Type B pancreatic cell (in vitro differentiated cells): Measurements from ENCODE around the gene MACF1. TPM values are rescaled to one million over a fixed set of nuclear protein-coding genes. Genes with fewer than 3 reads are reported as not detected.
"Not testable (repeated sequence)": the region's sequence is repeated elsewhere in the genome, so short reads cannot be mapped to it uniquely, and the experiment has no call there.

Source experiments
- DNase-seq: peaks from one replicate; pipeline ENCODE4 v3.0.0; 2021; ENCODE audit warnings: mixed read lengths; ENCODE audit not compliant: unreplicated experiment; ENCODE audit errors: extremely low spot score
- H3K27ac Mint-ChIP-seq: 2 replicates; pipeline ENCODE4 v1.8.0; 2021; ENCODE audit warnings: mild to moderate bottlenecking, mixed read lengths
- H3K27me3 Mint-ChIP-seq: 2 replicates; pipeline ENCODE4 v1.8.0; 2021; ENCODE audit warnings: mixed read lengths
- H3K36me3 Mint-ChIP-seq: 2 replicates; pipeline ENCODE4 v1.8.0; 2021; ENCODE audit warnings: mixed read lengths
- H3K4me1 Mint-ChIP-seq: one replicate; pipeline ENCODE4 v1.8.0; 2021; ENCODE audit warnings: mixed read lengths; ENCODE audit not compliant: unreplicated experiment
- H3K4me3 Mint-ChIP-seq: 2 replicates; pipeline ENCODE4 v1.8.0; 2021; ENCODE audit warnings: mild to moderate bottlenecking, mixed read lengths
- H3K9me3 Mint-ChIP-seq: 2 replicates; pipeline ENCODE4 v1.8.0; 2021; ENCODE audit warnings: mixed read lengths
- total RNA-seq: library from RNA; stranded (reverse); gene quantifications from 2 replicates; pipeline ENCODE4 v1.2.1, GENCODE V29; 2021; ENCODE audit warnings: low replicate concordance
- TF ChIP-seq, protein P1 (sequence below): fragments of 200-600 bp; sonication (generic); conservative IDR thresholded peaks from 2 replicates; pipeline ENCODE4 v1.5.0; 2021; ENCODE audit warnings: antibody characterized with exemption, mild to moderate bottlenecking

Gene MACF1
- total RNA-seq, 1 donor from 2014 or later, result 201 TPM

DNA sequence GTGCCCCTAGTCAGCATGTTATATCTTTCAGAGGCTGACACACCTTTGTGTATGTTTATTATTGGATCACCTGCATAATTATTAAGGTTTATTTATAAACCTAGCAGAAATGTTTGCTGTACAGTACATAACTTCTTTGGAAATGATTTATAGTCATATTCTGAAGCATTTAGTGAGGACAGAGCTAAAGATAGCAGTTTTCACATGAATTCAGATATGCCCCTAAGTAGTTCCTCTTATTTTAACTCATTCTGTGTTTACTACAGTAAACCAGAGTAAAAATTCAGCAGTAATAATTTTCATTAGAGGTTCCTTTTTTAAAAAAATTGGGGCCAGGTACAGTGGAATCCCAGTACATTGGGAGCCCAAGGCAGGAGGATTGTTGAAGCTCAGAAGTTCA is 265.5 kb downstream of the MACF1 start:
- H3K4me3 Mint-ChIP-seq, result no peak overlapping the region
- no peaks in the 10 kb centered on the region for H3K4me1 Mint-ChIP-seq
- H3K36me3 Mint-ChIP-seq, result peaks cover 31% of the 10 kb centered on the region
- H3K27ac Mint-ChIP-seq, result no peak overlapping the region
- DNase-seq, result no peak
- no peaks in the 10 kb centered on the region for H3K9me3 Mint-ChIP-seq
- no peaks in the 10 kb centered on the region for H3K27me3 Mint-ChIP-seq
- TF ChIP-seq, protein P1, sequence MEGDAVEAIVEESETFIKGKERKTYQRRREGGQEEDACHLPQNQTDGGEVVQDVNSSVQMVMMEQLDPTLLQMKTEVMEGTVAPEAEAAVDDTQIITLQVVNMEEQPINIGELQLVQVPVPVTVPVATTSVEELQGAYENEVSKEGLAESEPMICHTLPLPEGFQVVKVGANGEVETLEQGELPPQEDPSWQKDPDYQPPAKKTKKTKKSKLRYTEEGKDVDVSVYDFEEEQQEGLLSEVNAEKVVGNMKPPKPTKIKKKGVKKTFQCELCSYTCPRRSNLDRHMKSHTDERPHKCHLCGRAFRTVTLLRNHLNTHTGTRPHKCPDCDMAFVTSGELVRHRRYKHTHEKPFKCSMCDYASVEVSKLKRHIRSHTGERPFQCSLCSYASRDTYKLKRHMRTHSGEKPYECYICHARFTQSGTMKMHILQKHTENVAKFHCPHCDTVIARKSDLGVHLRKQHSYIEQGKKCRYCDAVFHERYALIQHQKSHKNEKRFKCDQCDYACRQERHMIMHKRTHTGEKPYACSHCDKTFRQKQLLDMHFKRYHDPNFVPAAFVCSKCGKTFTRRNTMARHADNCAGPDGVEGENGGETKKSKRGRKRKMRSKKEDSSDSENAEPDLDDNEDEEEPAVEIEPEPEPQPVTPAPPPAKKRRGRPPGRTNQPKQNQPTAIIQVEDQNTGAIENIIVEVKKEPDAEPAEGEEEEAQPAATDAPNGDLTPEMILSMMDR, result no peak

DNA sequence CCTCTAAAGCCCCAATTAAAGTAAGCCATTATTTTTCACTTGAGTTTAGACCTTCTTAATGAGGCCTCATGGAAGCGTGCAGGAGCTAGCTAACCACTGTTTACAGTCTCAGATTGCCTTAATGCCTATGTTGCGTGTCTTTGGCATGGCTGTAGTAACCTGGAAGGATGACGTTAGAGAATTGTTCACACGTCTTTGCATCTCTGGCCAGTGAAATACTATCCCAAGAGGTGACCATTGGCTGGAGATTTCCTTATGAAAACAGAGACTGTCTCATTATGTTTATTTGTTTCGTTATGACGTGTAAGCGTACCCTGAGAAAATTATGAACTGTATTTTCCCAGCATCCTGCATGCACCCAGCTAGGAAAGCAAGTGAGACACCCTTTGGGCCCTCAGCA is 268.3 kb downstream of the MACF1 start:
- H3K9me3 Mint-ChIP-seq, result no peaks in the 10 kb centered on the region
- H3K27ac Mint-ChIP-seq, result no peak overlapping the region
- DNase-seq, result no peak
- no peak overlapping the region for H3K4me3 Mint-ChIP-seq
- H3K27me3 Mint-ChIP-seq, result no peaks in the 10 kb centered on the region
- H3K36me3 Mint-ChIP-seq, result peaks cover 31% of the 10 kb centered on the region
- TF ChIP-seq, protein P1, result no peak
- H3K4me1 Mint-ChIP-seq, result no peaks in the 10 kb centered on the region

DNA sequence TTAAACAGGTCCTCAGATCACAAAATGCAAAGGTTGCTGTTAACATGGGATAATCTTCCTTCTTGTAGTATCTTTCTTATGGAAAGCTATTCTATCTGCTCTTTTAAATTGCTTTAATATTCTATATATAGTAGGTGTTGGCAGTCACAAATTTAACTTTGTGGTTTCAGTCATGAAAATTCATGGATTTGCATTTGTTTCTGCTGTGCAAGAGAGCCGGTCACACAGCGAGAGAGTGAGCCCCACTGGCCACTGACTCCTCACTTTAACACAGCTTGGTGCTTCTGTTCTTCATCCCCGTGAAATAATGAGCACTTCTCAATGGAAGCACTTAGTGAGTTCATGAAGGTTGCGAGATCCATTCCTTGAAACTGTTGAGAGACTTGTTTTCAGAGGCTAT is 268.8 kb downstream of the MACF1 start:
- DNase-seq, result no peak
- Mint-ChIP-seq H3K4me1 (no peaks in the 10 kb centered on the region), H3K4me3 (no peak overlapping the region), H3K27ac (peak overlapping the region; percentile 64), H3K9me3 (no peaks in the 10 kb centered on the region), H3K27me3 (no peaks in the 10 kb centered on the region), H3K36me3 (peaks cover 31% of the 10 kb centered on the region)
- TF ChIP-seq, protein P1, result no peak

DNA sequence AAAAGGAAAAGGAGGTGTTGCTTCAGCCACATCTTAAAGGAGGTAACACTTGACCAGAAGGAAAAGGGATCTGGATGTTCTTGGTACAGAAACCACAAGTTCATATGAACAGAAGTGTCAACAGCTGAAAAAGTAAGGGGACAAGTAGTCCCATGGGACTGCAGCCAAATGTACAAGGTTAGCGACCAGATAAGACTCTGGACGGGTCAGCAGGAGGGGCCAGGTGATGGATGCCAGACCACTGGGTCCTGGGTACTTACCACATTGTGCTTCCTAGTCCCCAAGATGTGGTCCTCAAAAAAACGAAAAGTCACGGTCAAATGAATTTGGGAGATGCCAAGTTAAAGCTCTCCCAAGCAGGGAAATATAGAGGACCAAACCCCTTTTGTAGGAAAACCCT is 270.3 kb downstream of the MACF1 start:
- Mint-ChIP-seq H3K4me3 (no peak overlapping the region), H3K27ac (no peak overlapping the region), H3K4me1 (no peaks in the 10 kb centered on the region), H3K9me3 (no peaks in the 10 kb centered on the region), H3K36me3 (peaks cover 24% of the 10 kb centered on the region), H3K27me3 (no peaks in the 10 kb centered on the region)
- TF ChIP-seq, protein P1, result no peak
- DNase-seq, result no peak

DNA sequence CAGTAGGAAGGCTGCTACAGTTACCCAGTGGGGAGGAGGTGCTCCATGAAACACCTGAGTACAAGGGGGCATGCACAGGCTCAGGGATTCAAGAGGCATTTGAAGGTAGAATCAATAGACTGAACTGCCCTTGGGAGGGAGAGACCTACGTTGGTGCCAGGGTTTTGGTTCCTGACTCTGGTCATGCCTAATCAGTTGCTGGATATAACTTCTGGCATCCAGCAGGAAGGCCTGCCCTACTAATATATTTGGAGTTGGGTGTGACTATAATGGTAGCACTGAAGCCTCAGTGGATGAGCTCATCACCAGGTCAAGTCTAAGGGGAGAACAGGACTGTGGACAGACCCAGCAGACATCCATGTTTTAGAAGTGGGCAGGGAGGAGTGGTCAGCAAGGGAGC is 271.1 kb downstream of the MACF1 start:
- not testable (repeated sequence) for H3K4me1 Mint-ChIP-seq, H3K9me3 Mint-ChIP-seq, H3K4me3 Mint-ChIP-seq, H3K27me3 Mint-ChIP-seq, H3K27ac Mint-ChIP-seq, DNase-seq
- H3K36me3 Mint-ChIP-seq, result peaks cover 28% of the 10 kb centered on the region

DNA sequence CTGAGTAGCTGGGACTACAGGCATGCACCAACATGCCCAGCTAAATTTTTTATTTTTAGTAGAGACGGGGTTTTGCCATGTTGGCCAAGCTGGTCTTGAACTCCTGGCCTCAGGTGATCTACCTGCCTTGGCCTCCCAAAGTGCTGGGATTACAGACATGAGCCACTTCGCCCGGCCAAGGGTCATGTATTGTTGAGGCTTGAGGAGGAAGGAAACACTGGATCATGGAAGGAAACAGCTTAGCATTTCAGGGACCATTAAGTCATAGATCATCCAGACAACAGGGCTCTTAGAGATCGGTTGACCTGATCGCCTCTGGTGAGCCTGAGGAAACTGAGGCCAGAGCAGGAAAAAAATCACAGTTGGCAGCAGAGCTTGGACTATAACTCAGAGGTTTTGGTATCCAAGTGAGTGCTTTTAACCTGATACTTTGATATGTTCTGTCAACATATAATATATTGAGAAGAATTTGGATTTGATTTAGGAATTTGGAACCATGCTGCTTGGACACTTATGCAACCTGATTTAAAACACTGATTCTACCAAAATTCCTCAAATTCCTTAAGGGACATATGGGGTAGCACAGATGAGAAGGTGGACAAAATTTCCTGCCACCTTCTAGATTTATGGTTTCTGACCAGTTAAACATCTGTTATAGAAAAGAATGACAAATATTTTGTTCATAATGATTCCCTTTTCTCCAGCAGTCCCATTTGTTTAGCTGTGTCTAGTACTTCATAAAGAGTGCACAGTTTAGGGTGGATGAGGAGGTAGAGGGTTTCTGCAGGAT is 273.8 kb downstream of the MACF1 start:
- no peak for DNase-seq
- Mint-ChIP-seq H3K9me3 (no peaks in the 10 kb centered on the region), H3K36me3 (peaks cover 34% of the 10 kb centered on the region), H3K4me1 (no peaks in the 10 kb centered on the region), H3K27me3 (no peaks in the 10 kb centered on the region), H3K27ac (no peak overlapping the region), H3K4me3 (no peak overlapping the region)
- TF ChIP-seq, protein P1, result no peak
